Memory B cell (primary cell): ENCODE data around the gene PBX4.
"Not testable (repeated sequence)": the region's sequence is repeated elsewhere in the genome, so short reads cannot be mapped to it uniquely, and the experiment has no call there.

Experiments
- ATAC-seq: fragments of 150-1000 bp; cut with Tn5 transposase; 2 replicates; pipeline ENCODE4 v1.10.0; 2021; ENCODE audit warnings: low read depth, mild to moderate bottlenecking, moderate library complexity
- DNase-seq, 2 donors: peaks; one replicate each; pipeline ENCODE4 v3.0.0; 2022; ENCODE audit warnings: low spot score in 2 of 2
- H3K27ac Mint-ChIP-seq: one replicate; pipeline ENCODE4 v1.8.0; 2022; ENCODE audit warnings: mild to moderate bottlenecking, moderate library complexity, mixed read lengths
- H3K27me3 Mint-ChIP-seq: one replicate; pipeline ENCODE4 v1.8.0; 2022; ENCODE audit warnings: mixed read lengths
- H3K36me3 Mint-ChIP-seq: one replicate; pipeline ENCODE4 v1.8.0; 2022; ENCODE audit warnings: mild to moderate bottlenecking, mixed read lengths
- H3K4me1 Mint-ChIP-seq: one replicate; pipeline ENCODE4 v1.8.0; 2022; ENCODE audit warnings: mixed read lengths
- H3K4me3 Mint-ChIP-seq: one replicate; pipeline ENCODE4 v1.8.0; 2022; ENCODE audit warnings: mild to moderate bottlenecking, moderate library complexity, mixed read lengths
- H3K9me3 Mint-ChIP-seq: one replicate; pipeline ENCODE4 v1.8.0; 2022; ENCODE audit warnings: mixed read lengths

PBX4 gene

GRCh38 chr19:19598728-19599451 is 19.6 kb downstream of the PBX4 start:
- DNase-seq: not testable (repeated sequence)

DNA sequence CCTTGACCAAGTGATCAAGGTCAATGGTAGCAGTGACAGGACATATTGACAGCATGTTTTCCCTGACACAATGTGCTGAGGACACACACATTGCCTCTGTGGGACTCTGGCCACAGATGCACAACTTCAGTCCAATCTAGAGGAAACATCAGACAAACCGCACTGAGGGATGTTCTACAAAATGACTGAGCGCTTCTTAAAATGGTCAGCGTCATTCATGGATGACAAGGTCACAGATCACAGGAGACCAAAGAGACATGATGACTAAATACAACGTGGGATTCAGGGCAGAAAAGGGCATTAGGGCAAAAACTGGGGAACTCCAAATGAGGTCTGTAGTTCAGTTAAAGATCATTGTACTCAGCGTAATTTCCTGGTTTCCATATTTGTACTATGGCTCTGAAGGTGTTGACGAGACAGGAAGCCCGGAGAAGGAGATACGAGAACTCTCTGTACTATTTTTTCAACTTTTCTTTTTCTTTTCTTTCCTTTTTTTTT is 20.6 kb downstream of the PBX4 start:
- H3K36me3 Mint-ChIP-seq: no peaks in the 10 kb centered on the region
- peak; percentile 85 for ATAC-seq
- peak; percentile 29 to 41 for DNase-seq
- H3K4me3 Mint-ChIP-seq: peak overlapping the region; percentile 69
- no peaks in the 10 kb centered on the region for H3K9me3 Mint-ChIP-seq
- H3K4me1 Mint-ChIP-seq: peaks cover 30% of the 10 kb centered on the region
- H3K27me3 Mint-ChIP-seq: no peaks in the 10 kb centered on the region
- peak overlapping the region; percentile 94 for H3K27ac Mint-ChIP-seq

More at GRCh38 chr19:19598728-19599451, 19.6 kb downstream of the PBX4 start:
- not testable (repeated sequence) for H3K9me3 Mint-ChIP-seq, H3K27me3 Mint-ChIP-seq, H3K36me3 Mint-ChIP-seq
- peak; percentile 42 for ATAC-seq
- Mint-ChIP-seq H3K4me3 (peak overlapping the region; percentile 69), H3K27ac (peak overlapping the region; percentile 94), H3K4me1 (peaks cover 30% of the 10 kb centered on the region)

GRCh38 chr19:19595171-19595701 is 23.3 kb downstream of the PBX4 start:
- DNase-seq (no peak), ATAC-seq (no peak)
- Mint-ChIP-seq H3K36me3 (no peaks in the 10 kb centered on the region), H3K4me1 (peaks cover 34% of the 10 kb centered on the region), H3K27ac (peak overlapping the region; percentile 64), H3K4me3 (no peak overlapping the region), H3K9me3 (no peaks in the 10 kb centered on the region), H3K27me3 (no peaks in the 10 kb centered on the region)

GRCh38 chr19:19594381-19594780 is 24.1 kb downstream of the PBX4 start:
- Mint-ChIP-seq H3K27ac (no peak overlapping the region), H3K36me3 (no peaks in the 10 kb centered on the region), H3K4me1 (peaks cover 34% of the 10 kb centered on the region), H3K27me3 (no peaks in the 10 kb centered on the region), H3K9me3 (no peaks in the 10 kb centered on the region), H3K4me3 (no peak overlapping the region)
- ATAC-seq: no peak
- DNase-seq: no peak

DNA sequence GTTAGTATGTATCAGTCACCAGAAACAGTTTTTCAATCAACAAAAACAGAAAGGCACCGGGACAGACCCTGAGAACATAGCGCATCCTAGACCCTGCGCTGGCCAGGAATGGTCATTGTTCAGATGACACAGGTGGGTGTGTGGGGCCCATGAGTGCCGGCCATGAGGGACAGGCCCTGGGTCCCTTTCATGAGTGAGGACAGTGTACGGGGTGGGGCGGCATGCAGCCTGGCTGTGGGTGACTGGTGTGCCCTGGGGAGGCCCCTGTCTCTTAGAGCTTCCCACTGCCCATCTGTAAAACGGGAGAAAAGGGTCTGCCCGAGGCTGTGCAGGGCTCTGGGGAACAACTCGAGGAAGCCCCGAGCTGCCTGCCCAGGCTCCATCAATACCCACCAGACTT is 25.8 kb downstream of the PBX4 start:
- Mint-ChIP-seq H3K36me3 (no peaks in the 10 kb centered on the region), H3K27ac (peak overlapping the region; percentile 95), H3K9me3 (no peaks in the 10 kb centered on the region), H3K4me3 (no peak overlapping the region), H3K27me3 (no peaks in the 10 kb centered on the region), H3K4me1 (peaks cover 23% of the 10 kb centered on the region)
- no peak for ATAC-seq
- DNase-seq: no peak

- Mint-ChIP-seq H3K27ac (peak overlapping the region; percentile 95), H3K4me3 (peak overlapping the region; percentile 65), H3K27me3 (no peaks in the 10 kb centered on the region), H3K36me3 (no peaks in the 10 kb centered on the region), H3K4me1 (peaks cover 17% of the 10 kb centered on the region), H3K9me3 (no peaks in the 10 kb centered on the region)
- ATAC-seq (peak; percentile 96), DNase-seq (peak; percentile 30 to 66)
Observed at GRCh38 chr19:19591133-19591825, 27.2 kb downstream of the PBX4 start.

- peak overlapping the region; percentile 35 for H3K27ac Mint-ChIP-seq
- no peaks in the 10 kb centered on the region for H3K9me3 Mint-ChIP-seq
- H3K36me3 Mint-ChIP-seq: peaks cover 2% of the 10 kb centered on the region
- H3K27me3 Mint-ChIP-seq: no peaks in the 10 kb centered on the region
- peaks cover 8% of the 10 kb centered on the region for H3K4me1 Mint-ChIP-seq
- ATAC-seq (no peak), DNase-seq (no peak)
- H3K4me3 Mint-ChIP-seq: no peak overlapping the region
Observed at GRCh38 chr19:19588546-19588945, 29.9 kb downstream of the PBX4 start.

DNA sequence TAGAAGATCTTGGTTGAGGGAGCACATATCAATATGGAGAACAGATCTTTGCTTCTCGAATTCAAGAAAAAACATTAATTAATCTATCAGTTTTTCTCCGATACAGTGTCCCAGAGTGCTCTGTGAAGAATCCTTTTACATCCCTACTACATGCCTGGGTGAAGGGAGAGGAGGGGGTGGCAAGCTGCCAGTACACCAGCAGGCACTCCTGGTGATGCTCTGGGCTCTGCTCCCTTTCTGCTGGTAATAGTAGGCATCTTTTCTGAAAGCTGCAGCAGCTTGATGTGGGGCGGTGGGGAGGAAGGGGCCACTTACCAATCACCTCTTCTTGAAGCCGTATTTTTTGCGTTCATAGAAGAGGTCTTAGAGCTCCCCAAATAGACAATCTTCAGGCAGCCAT is 30.7 kb downstream of the PBX4 start:
- Mint-ChIP-seq H3K4me1 (peaks cover 8% of the 10 kb centered on the region), H3K27me3 (no peaks in the 10 kb centered on the region), H3K4me3 (no peak overlapping the region), H3K27ac (peak overlapping the region; percentile 35), H3K36me3 (peaks cover 2% of the 10 kb centered on the region), H3K9me3 (no peaks in the 10 kb centered on the region)
- ATAC-seq: no peak
- no peak for DNase-seq

DNA sequence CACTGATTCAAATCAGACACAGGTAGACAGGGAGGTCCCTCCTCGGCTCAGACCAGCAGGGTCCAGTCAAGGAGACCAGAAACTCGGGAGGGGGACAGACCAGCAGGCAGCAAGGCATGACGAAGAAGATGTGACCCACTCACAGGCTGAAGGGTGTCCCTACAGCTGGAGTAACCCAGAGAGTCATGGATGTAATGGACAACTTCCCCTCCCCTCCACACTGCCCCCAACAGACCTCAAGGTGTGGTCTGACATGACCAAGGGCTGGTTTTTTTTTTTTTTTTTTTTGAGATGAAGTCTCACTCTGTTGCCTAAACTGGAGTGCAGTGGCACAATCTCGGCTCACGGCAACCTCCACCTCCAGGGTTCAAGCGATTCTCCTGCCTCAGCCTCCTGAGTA is 34.1 kb downstream of the PBX4 start:
- H3K4me1 Mint-ChIP-seq: no peaks in the 10 kb centered on the region
- no peak for ATAC-seq
- DNase-seq: no peak
- peaks cover 2% of the 10 kb centered on the region for H3K36me3 Mint-ChIP-seq
- H3K4me3 Mint-ChIP-seq: no peak overlapping the region
- no peak overlapping the region for H3K27ac Mint-ChIP-seq
- no peaks in the 10 kb centered on the region for H3K9me3 Mint-ChIP-seq
- H3K27me3 Mint-ChIP-seq: no peaks in the 10 kb centered on the region

- Mint-ChIP-seq H3K36me3 (peaks cover 2% of the 10 kb centered on the region), H3K9me3 (no peaks in the 10 kb centered on the region), H3K27ac (no peak overlapping the region), H3K4me1 (no peaks in the 10 kb centered on the region), H3K27me3 (no peaks in the 10 kb centered on the region), H3K4me3 (no peak overlapping the region)
- DNase-seq (no peak), ATAC-seq (no peak)
Observed at GRCh38 chr19:19582471-19582870, 36.0 kb downstream of the PBX4 start.

- no peak overlapping the region for H3K27ac Mint-ChIP-seq
- no peak overlapping the region for H3K4me3 Mint-ChIP-seq
Observed at GRCh38 chr19:19581391-19581790, 37.1 kb downstream of the PBX4 start.

GRCh38 chr19:19580418-19580817 is 38.1 kb downstream of the PBX4 start:
- Mint-ChIP-seq H3K27me3 (no peaks in the 10 kb centered on the region), H3K9me3 (no peaks in the 10 kb centered on the region), H3K4me3 (no peak overlapping the region), H3K4me1 (peaks cover 2% of the 10 kb centered on the region), H3K27ac (no peak overlapping the region), H3K36me3 (no peaks in the 10 kb centered on the region)
- DNase-seq (no peak), ATAC-seq (no peak)

More at GRCh38 chr19:19581391-19581790, 37.1 kb downstream of the PBX4 start:
- no peaks in the 10 kb centered on the region for H3K4me1 Mint-ChIP-seq
- DNase-seq (no peak), ATAC-seq (no peak)
- H3K36me3 Mint-ChIP-seq: peaks cover 2% of the 10 kb centered on the region
- no peaks in the 10 kb centered on the region for H3K9me3 Mint-ChIP-seq
- H3K27me3 Mint-ChIP-seq: no peaks in the 10 kb centered on the region

DNA sequence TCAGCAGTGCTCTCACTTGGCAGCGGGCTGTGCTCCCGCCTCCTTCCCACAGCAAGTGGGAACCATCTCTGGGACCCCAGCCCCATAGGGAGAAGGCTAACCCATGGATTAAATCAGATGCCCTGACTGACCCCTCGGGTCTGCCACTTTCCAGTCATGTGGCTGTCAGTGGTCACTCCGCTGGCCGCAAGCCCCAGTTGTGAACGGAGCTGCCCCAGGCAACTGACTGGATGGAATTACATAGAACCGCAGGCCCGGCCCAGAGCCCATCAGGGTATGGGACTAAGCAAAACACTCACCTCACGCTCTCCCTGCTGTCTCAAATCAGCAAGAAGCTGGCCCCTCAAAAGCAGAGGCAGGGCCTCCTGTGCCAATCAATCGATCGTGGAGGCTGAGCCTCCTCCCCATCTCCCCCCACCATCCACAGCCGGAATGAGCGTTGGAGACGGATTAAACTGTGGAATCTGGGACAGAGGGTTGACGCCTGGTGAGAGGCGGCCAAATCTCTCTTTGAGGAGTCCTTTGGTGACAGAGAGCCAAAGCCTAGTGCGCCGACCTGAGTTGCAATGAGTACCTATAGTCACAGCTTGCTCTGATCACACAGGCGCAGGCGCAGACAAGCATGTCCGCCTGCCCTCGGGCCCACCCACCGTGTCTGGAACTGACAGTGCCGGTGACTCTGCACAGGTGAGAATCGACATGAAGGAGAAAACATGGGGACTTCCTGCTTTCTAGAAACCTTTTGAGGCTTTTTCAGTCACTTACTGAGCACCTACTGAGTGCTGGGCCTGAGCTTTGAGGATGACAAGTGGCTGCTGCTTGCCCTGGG is 38.7 kb downstream of the PBX4 start:
- no peak for ATAC-seq
- H3K4me1 Mint-ChIP-seq: peaks cover 3% of the 10 kb centered on the region
- DNase-seq: no peak
- no peak overlapping the region for H3K27ac Mint-ChIP-seq
- no peaks in the 10 kb centered on the region for H3K27me3 Mint-ChIP-seq
- no peaks in the 10 kb centered on the region for H3K9me3 Mint-ChIP-seq
- no peaks in the 10 kb centered on the region for H3K36me3 Mint-ChIP-seq
- H3K4me3 Mint-ChIP-seq: no peak overlapping the region

DNA sequence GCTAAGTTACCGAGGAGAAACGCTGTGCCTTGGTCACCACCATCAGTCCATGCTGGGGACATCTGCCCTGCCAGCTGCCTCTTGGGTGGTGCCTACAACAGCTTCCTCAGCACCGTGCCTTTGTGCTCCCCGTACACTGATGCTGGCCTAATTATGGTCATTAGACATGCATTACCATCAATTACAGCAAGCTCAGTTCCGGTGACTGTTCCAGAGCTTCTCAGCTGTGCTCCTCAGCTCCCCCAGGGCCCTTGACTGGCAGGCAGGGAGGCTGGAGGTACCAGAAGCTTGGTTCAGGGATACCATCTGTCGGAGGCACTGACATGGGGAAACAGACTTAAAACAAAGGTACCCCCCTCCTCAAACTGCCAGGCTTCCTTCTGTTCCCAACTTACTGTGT is 40.2 kb downstream of the PBX4 start:
- H3K9me3 Mint-ChIP-seq: no peaks in the 10 kb centered on the region
- ATAC-seq (no peak), DNase-seq (no peak)
- H3K36me3 Mint-ChIP-seq: no peaks in the 10 kb centered on the region
- peaks cover 3% of the 10 kb centered on the region for H3K4me1 Mint-ChIP-seq
- H3K27me3 Mint-ChIP-seq: no peaks in the 10 kb centered on the region
- H3K27ac Mint-ChIP-seq: no peak overlapping the region
- no peak overlapping the region for H3K4me3 Mint-ChIP-seq
